ENCODE results near the gene PROX1. TPM values are rescaled to one million over a fixed set of nuclear protein-coding genes. Genes with fewer than 3 reads are reported as not detected.

The PROX1 gene
- total and polyA plus RNA-seq, 11 donors: 6.9 to 145 (median 64.4) TPM

DNA sequence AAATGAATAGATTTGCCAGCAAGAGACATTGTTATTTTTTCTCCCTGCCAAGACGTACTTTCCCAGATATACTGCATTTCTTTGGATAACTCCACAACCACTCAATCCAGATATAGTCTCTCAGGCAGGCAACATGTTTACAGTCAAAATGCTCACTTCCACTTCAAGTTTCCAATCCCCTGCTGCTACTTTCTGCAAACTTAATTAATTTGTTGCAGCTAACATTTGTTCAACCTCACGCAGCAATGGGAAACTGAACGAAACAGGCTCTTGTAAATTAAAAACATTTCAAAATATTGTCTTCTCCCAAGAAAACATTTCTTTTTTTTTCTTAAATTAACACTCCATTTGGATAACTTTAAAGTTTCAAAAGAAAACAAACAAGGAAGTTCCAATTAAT, 45.7 kb upstream of the PROX1 start:
- Histone ChIP-seq H3K4me3 (no peak overlapping the region), H3K36me3 (no peaks in the 10 kb centered on the region), H3K27ac (no peak overlapping the region), H3K9me3 (peaks cover 0 to 2% (median 0%) of the 10 kb centered on the region in 12 donors), H3K4me1 (no peaks in the 10 kb centered on the region), H3K27me3 (peaks cover 0 to 5% (median 0%) of the 10 kb centered on the region in 9 donors)
- ATAC-seq (no peak), DNase-seq (no peak)
- 68 to 73% (median 73%) methylated on average over 3 of the region's 3 CpGs for WGBS, 4 donors
- intact Hi-C loops (cut with DNase I): no loop called here
- TF ChIP-seq, protein P1, sequence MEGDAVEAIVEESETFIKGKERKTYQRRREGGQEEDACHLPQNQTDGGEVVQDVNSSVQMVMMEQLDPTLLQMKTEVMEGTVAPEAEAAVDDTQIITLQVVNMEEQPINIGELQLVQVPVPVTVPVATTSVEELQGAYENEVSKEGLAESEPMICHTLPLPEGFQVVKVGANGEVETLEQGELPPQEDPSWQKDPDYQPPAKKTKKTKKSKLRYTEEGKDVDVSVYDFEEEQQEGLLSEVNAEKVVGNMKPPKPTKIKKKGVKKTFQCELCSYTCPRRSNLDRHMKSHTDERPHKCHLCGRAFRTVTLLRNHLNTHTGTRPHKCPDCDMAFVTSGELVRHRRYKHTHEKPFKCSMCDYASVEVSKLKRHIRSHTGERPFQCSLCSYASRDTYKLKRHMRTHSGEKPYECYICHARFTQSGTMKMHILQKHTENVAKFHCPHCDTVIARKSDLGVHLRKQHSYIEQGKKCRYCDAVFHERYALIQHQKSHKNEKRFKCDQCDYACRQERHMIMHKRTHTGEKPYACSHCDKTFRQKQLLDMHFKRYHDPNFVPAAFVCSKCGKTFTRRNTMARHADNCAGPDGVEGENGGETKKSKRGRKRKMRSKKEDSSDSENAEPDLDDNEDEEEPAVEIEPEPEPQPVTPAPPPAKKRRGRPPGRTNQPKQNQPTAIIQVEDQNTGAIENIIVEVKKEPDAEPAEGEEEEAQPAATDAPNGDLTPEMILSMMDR (IDR thresholded peaks at IDR 0.05): no peak
- TF ChIP-seq POLR2A (IDR thresholded peaks at IDR 0.05): no peak

DNA sequence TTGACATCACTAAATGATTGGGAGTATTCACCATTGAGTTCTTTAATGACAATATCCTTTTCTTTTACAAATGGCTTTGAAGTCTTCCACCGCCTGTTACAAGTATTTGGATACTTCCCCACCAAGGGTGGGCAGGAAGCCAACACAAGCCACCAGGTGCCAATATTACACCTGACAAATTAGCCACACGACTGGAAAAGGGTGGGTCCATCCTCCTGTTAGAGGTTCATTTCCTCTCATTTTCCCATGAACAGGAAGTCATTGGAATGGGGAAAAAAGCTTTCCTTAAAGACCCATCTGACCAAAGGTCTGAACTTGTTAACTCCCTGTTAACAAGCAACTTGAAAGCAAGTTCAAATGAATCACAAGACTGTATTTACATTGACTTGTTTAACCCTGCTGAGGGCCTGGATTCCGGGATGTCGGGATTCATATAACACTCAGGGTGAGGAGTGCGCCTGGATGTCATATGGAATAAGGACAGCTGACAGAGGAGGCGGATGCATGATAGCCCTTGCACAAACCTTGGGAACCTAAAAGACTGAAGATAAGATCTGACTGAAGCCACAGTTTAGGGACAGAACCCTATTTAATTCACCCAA, 40.5 kb upstream of the PROX1 start:
- H3K9me3 ChIP-seq: no peaks in the 10 kb centered on the region
- no peak for TF ChIP-seq POLR2A (IDR thresholded peaks at IDR 0.05)
- TF ChIP-seq, protein P1 (IDR thresholded peaks at IDR 0.05): no peak
- peaks cover 0 to 5% (median 0%) of the 10 kb centered on the region in 9 donors for H3K27me3 ChIP-seq
- H3K27ac ChIP-seq: no peak overlapping the region
- ATAC-seq (no peak), DNase-seq (no peak)
- no peaks in the 10 kb centered on the region for H3K4me1 ChIP-seq
- H3K36me3 ChIP-seq: no peaks in the 10 kb centered on the region
- WGBS, 4 donors: 55 to 68% (median 64%) methylated on average over 6 of the region's 6 CpGs
- intact Hi-C loops (cut with DNase I): no loop called here
- no peak overlapping the region for H3K4me3 ChIP-seq

DNA sequence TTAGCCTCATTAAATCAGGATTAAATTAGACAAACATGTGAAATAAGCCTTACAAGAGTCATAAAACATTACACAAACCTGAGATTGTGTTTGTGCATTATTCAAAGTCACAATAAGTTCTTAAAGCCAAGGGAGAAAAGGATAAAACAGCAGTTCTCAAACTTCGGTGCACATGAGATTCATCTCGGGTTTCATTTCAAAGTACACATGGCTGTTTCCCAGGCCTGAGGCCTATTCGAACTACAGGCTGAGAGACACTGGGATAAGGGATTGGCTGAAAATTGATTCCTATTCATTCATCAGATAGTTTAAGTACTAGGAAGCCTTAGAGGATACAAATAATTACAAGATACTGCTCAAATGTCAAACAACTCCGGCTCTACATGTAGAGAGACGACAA, 35.9 kb upstream of the PROX1 start:
- intact Hi-C loops (cut with DNase I): no loop called here
- Histone ChIP-seq H3K4me3 (no peak overlapping the region), H3K36me3 (no peaks in the 10 kb centered on the region), H3K9me3 (no peaks in the 10 kb centered on the region), H3K27me3 (peaks cover 0 to 9% (median 0%) of the 10 kb centered on the region in 9 donors), H3K4me1 (no peaks in the 10 kb centered on the region), H3K27ac (no peak overlapping the region)
- DNase-seq: no peak
- ATAC-seq: no peak
- 89 to 94% (median 91%) methylated on average over 5 of the region's 5 CpGs for WGBS, 4 donors
- no peak for TF ChIP-seq POLR2A (IDR thresholded peaks at IDR 0.05)
- TF ChIP-seq, protein P1 (IDR thresholded peaks at IDR 0.05): no peak

DNA sequence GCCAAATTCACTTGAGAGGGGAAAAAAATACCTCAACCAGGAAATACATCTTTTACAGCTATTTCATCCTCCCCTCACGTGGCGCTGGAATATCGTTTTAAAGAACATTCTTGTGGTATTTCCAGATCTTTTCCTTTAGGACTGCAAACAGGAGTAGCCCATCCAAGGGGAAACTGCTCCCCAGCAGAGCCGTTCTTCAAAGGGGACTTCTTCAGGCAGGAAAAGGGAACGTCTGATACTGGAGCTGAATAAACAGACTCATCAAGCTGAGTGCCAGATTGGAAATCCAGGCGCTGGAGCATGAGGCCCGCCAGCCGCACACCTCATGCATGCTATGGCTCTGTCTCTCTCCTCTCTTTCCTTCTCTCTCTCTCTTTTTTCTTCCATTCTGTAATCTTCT, 34.0 kb upstream of the PROX1 start:
- H3K9me3 ChIP-seq: no peaks in the 10 kb centered on the region
- no peaks in the 10 kb centered on the region for H3K4me1 ChIP-seq
- DNase-seq: no peak
- TF ChIP-seq, protein P1 (IDR thresholded peaks at IDR 0.05): no peak
- H3K27me3 ChIP-seq: peaks cover 0 to 9% (median 0%) of the 10 kb centered on the region in 9 donors
- intact Hi-C loops (cut with DNase I): no loop called here
- 57 to 66% (median 60%) methylated on average over 8 of the region's 8 CpGs for WGBS, 4 donors
- H3K36me3 ChIP-seq: no peaks in the 10 kb centered on the region
- no peak for ATAC-seq
- H3K4me3 ChIP-seq: no peak overlapping the region
- H3K27ac ChIP-seq: no peak overlapping the region
